DOHH2 (cell line): ENCODE measurements around the gene RABL6.
"Not testable (repeated sequence)": the region's sequence is repeated elsewhere in the genome, so short reads cannot be mapped to it uniquely, and the experiment has no call there.

Experiments used
- CTCF ChIP-seq: fragments of 200-600 bp; sonication (generic); IDR thresholded peaks from one replicate; pipeline ENCODE4 v1.5.1; 2014; ENCODE audit warnings: antibody characterized with exemption, mild to moderate bottlenecking, low read depth, low read length; ENCODE audit not compliant: poor library complexity, severe bottlenecking
- EZH2phosphoT487 ChIP-seq: fragments of 200-600 bp; sonication (generic); IDR thresholded peaks from 2 replicates; pipeline ENCODE4 v1.6.1; 2017; ENCODE audit warnings: borderline replicate concordance, mild to moderate bottlenecking, antibody characterized with exemption, low read length, moderate library complexity, mixed read lengths

- not testable (repeated sequence) for TF ChIP-seq CTCF, EZH2phosphoT487
These were observed 10.9 kb upstream of the RABL6 start for GRCh38 chr9:136796775-136797347.
